ENCODE data around the gene NIP7. TPM values are rescaled to one million over a fixed set of nuclear protein-coding genes. Genes with fewer than 3 reads are reported as not detected.

Gene NIP7
- total and polyA plus RNA-seq, 2 donors (not counting 3 experiments of a cell fraction or from before 2014, with no cell fraction given), result 8.8 to 46.8 TPM

GRCh38 chr16:69344171-69344570 is 4.6 kb downstream of the NIP7 start:
- no TSS peak for BruUV-seq (replicated peaks)
- Histone ChIP-seq H3K36me3 (ENCODE audit: control insufficient read depth in 2 of 2, extremely low read depth in 1 of 2, insufficient read depth in 2 of 2, low read length in 2 of 2) (peaks cover 0 to 16% of the 10 kb centered on the region in 2 experiments), H3K79me2 (ENCODE audit: control insufficient read depth, insufficient read depth, low read length) (peaks cover 21% of the 10 kb centered on the region), H3K9me3 (replicated peaks; ENCODE audit: control insufficient read depth, insufficient read depth, low read length) (no peaks in the 10 kb centered on the region), H3K4me2 (ENCODE audit: insufficient read depth, low read length) (no peak overlapping the region), H3K27ac (ENCODE audit: insufficient read depth, low read depth, low read length) (no peak overlapping the region), H2AFZ (ENCODE audit: low read depth, low read length) (no peak overlapping the region), H3K9me1 (replicated peaks; ENCODE audit: control insufficient read depth, extremely low read depth, insufficient read depth, low read length) (no peaks in the 10 kb centered on the region), H3K9ac (replicated peaks; ENCODE audit: extremely low read depth, insufficient read depth, low read length) (no peak overlapping the region), H3K4me3 (replicated peaks in 1 of 3; ENCODE audit: insufficient read depth in 1 of 3, low read depth in 1 of 3, low read length in 3 of 3) (no peak overlapping the region), H3K27me3 (ENCODE audit: control insufficient read depth in 2 of 2, insufficient read depth in 2 of 2, low read length in 2 of 2) (no peaks in the 10 kb centered on the region), H3K4me1 (ENCODE audit: control insufficient read depth, extremely low read depth, insufficient read depth, low read length) (peaks cover 11% of the 10 kb centered on the region), H4K20me1 (replicated peaks; ENCODE audit: control insufficient read depth, extremely low read depth, insufficient read depth, low read length) (no peaks in the 10 kb centered on the region)
- ChIA-PET POLR2A (no interaction called here), CTCF (no interaction called here)
- DNase-seq (ENCODE audit: low read depth, low spot score) (no peak), FAIRE-seq (no peak)
- TF ChIP-seq FOS (IDR thresholded peaks at IDR 0.05; ENCODE audit: borderline replicate concordance, insufficient read depth, low read length) (no peak), GATA2 (IDR thresholded peaks at IDR 0.05; ENCODE audit: insufficient read depth, insufficient read length, low read depth, low read length) (no peak), POLR2AphosphoS5 (IDR thresholded peaks at IDR 0.05; ENCODE audit: insufficient read depth, low read depth, low read length) (no peak), EZH2 (IDR thresholded peaks at IDR 0.05; ENCODE audit: borderline replicate concordance, low read depth, low read length, severe bottlenecking) (no peak)
- TF ChIP-seq, protein P1, sequence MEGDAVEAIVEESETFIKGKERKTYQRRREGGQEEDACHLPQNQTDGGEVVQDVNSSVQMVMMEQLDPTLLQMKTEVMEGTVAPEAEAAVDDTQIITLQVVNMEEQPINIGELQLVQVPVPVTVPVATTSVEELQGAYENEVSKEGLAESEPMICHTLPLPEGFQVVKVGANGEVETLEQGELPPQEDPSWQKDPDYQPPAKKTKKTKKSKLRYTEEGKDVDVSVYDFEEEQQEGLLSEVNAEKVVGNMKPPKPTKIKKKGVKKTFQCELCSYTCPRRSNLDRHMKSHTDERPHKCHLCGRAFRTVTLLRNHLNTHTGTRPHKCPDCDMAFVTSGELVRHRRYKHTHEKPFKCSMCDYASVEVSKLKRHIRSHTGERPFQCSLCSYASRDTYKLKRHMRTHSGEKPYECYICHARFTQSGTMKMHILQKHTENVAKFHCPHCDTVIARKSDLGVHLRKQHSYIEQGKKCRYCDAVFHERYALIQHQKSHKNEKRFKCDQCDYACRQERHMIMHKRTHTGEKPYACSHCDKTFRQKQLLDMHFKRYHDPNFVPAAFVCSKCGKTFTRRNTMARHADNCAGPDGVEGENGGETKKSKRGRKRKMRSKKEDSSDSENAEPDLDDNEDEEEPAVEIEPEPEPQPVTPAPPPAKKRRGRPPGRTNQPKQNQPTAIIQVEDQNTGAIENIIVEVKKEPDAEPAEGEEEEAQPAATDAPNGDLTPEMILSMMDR (IDR thresholded peaks at IDR 0.05; ENCODE audit: extremely low read depth in 1 of 2, insufficient read depth in 1 of 2, low read depth in 1 of 2, low read length in 2 of 2), result no peak
- dilution Hi-C loops (cut with MboI; ENCODE audit: extremely low pct_ligation_motif_present, low sequenced_read_pairs) (no loop called here), intact Hi-C loops (cut with micrococcal nuclease) (no loop called here)

DNA sequence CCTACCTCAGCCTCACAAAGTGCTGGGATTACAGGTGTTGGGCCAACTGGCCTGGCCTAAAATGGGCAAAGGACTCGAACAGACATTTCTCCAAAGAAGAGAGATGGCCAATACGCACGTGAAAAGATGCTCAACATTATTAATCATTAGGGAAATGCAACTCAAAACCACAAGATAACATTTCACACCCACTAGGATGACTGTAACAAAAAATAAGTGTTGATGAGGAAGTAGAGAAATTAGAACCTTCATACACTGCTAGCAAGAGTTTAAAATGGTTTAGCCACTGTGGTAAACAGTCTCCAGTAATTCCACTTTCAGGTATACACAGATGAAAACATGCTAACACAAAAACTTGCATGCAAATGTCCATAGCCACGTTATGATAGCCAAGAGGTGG is 6.4 kb downstream of the NIP7 start:
- dilution Hi-C loops (cut with MboI; ENCODE audit: extremely low pct_ligation_motif_present, low sequenced_read_pairs) (no loop called here), intact Hi-C loops (cut with micrococcal nuclease) (no loop called here)
- H3K4me3 ChIP-seq (replicated peaks in 1 of 3; ENCODE audit: insufficient read depth in 1 of 3, low read depth in 1 of 3, low read length in 3 of 3), result no peak overlapping the region
- H3K27me3 ChIP-seq (ENCODE audit: control insufficient read depth in 2 of 2, insufficient read depth in 2 of 2, low read length in 2 of 2), result no peaks in the 10 kb centered on the region
- no peak overlapping the region for H3K9ac ChIP-seq (replicated peaks; ENCODE audit: extremely low read depth, insufficient read depth, low read length)
- H3K27ac ChIP-seq (ENCODE audit: insufficient read depth, low read depth, low read length), result no peak overlapping the region
- H3K36me3 ChIP-seq (ENCODE audit: control insufficient read depth in 2 of 2, extremely low read depth in 1 of 2, insufficient read depth in 2 of 2, low read length in 2 of 2), result peaks cover 0 to 15% of the 10 kb centered on the region in 2 experiments
- CTCF ChIA-PET, result no interaction called here
- no peak for DNase-seq (ENCODE audit: low read depth, low spot score)
- H3K79me2 ChIP-seq (ENCODE audit: control insufficient read depth, insufficient read depth, low read length), result peaks cover 8% of the 10 kb centered on the region
- TF ChIP-seq GATA2 (IDR thresholded peaks at IDR 0.05; ENCODE audit: insufficient read depth, insufficient read length, low read depth, low read length), result no peak
- TF ChIP-seq MYC (IDR thresholded peaks at IDR 0.05; ENCODE audit: low read depth, low read length), result no peak
- no peak for TF ChIP-seq JUN (IDR thresholded peaks at IDR 0.05; ENCODE audit: borderline replicate concordance, insufficient read depth, insufficient read length, low read depth)
- no peak for TF ChIP-seq POLR2A (IDR thresholded peaks at IDR 0.05; ENCODE audit: low read depth, low read length)
- no peak for TF ChIP-seq POLR2AphosphoS5 (IDR thresholded peaks at IDR 0.05; ENCODE audit: insufficient read depth, low read depth, low read length)
- TF ChIP-seq, protein P2, sequence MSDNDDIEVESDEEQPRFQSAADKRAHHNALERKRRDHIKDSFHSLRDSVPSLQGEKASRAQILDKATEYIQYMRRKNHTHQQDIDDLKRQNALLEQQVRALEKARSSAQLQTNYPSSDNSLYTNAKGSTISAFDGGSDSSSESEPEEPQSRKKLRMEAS (IDR thresholded peaks at IDR 0.05; ENCODE audit: insufficient read depth, insufficient read length), result no peak
- TF ChIP-seq, protein P1 (IDR thresholded peaks at IDR 0.05; ENCODE audit: extremely low read depth in 1 of 2, insufficient read depth in 1 of 2, low read depth in 1 of 2, low read length in 2 of 2), result no peak
- no peak for TF ChIP-seq FOS (IDR thresholded peaks at IDR 0.05; ENCODE audit: borderline replicate concordance, insufficient read depth, low read length)
- no peak for TF ChIP-seq EZH2 (IDR thresholded peaks at IDR 0.05; ENCODE audit: borderline replicate concordance, low read depth, low read length, severe bottlenecking)
- no peak for FAIRE-seq
- H4K20me1 ChIP-seq (replicated peaks; ENCODE audit: control insufficient read depth, extremely low read depth, insufficient read depth, low read length), result no peaks in the 10 kb centered on the region
- no TSS peak for BruUV-seq (replicated peaks)
- H3K4me1 ChIP-seq (ENCODE audit: control insufficient read depth, extremely low read depth, insufficient read depth, low read length), result peaks cover 3% of the 10 kb centered on the region
- no peaks in the 10 kb centered on the region for H3K9me1 ChIP-seq (replicated peaks; ENCODE audit: control insufficient read depth, extremely low read depth, insufficient read depth, low read length)
- POLR2A ChIA-PET, result no interaction called here
- H3K4me2 ChIP-seq (ENCODE audit: insufficient read depth, low read length), result no peak overlapping the region
- H3K9me3 ChIP-seq (replicated peaks; ENCODE audit: control insufficient read depth, insufficient read depth, low read length), result no peaks in the 10 kb centered on the region
- no peak overlapping the region for H2AFZ ChIP-seq (ENCODE audit: low read depth, low read length)
